ENCODE data around the gene PTDSS2.
A peak's percentile ranks its signal among the peaks of the same experiment; 100 is the strongest.

The PTDSS2 gene

DNA sequence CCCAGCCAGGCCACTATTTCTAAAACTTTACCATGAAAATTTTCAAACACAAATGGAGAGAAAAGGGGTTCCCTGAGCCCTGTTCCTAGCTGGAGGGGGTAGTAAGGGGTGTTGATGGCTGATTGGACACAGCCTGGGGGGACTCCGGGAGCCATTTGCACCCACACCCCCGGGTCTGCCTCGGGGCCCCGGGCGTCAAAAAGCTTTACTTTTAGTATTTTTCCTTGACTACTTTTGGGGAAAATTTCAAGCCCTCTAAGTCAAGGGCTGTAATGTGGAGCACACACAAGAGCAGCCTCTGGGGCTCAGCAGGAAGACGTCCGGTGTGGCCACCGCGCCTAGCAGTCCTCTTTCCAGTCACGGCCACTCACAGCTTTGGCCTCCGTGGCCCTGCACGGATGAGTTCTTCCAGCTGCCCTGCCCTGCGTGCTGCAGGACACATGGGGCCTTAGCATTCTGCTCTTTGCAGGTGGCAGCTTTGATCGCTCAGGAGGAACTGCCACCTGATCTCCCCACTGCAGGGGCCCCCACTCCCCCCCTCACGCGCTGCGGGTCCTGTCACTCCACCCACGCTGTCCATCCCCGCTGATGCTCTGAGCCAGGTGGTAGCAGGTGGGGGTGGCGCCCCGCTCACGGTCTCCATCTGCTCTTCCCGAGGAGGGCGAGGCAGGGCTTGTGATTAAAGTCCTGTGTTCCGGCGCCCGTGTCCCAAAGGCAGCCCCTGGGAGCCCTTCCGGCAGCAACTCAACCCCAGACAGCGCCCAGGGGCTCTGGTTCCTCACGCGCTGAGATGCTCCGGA, 42.5 kb downstream of the PTDSS2 start:
- no peak for DNase-seq (ENCODE audit: low read depth)

DNA sequence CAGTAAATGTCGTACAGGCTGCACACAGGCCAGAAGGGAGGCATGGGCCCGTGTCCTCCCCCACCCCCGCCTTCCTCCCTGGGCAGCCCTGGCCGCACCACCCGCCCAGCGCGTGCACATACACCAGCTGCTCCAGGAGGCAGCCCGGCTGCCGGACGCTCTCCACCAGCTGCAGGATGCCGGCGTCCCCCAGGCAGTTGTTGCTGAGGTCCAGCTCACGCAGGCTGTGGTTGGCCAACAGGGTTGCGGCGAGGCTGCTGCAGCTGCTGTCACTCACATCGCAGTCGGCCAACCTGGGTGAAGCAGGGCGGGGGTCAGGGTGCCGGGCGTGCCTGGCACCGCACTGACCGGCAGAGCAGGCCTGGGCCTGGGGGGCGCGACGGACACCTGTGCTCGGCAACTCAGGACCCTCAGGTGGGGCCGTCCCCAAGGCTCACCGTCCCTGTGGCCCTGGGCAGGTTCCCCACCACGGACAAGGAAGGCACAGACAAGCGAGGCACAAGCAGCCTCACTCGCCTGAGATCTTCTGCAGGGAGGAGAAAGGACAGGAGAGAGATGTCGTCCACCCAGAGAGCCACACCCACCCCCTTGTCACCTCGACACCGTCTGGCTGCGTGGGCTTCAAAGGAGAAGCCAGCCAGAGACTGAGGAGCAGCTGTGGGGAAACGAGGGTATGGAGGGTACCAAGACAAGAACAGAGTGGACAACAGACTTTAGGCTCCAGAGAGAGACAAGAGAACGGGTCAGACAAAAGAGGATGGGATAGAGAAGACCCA, 44.9 kb downstream of the PTDSS2 start:
- no peak for DNase-seq (ENCODE audit: low read depth)

DNA sequence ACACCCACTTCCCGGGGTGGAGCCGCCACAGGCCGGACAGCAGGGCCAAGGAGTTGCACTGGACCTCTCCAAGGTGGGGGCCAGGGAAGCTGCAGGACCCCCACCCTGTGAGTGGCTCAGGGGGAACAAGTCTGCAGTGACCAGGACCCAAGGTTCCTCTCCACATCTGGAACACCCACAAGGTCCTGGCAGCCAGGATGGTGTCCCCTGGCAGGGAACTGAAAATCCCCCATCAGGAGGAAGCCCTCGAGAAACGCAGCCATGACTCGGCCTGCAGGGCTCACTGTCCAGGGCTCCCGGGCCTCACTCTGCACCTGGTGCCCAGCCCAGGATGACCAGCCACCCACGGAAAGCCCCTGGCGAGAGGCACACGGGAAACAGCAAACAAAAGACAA, 45.5 kb downstream of the PTDSS2 start:
- no peak for DNase-seq (ENCODE audit: low read depth)

DNA sequence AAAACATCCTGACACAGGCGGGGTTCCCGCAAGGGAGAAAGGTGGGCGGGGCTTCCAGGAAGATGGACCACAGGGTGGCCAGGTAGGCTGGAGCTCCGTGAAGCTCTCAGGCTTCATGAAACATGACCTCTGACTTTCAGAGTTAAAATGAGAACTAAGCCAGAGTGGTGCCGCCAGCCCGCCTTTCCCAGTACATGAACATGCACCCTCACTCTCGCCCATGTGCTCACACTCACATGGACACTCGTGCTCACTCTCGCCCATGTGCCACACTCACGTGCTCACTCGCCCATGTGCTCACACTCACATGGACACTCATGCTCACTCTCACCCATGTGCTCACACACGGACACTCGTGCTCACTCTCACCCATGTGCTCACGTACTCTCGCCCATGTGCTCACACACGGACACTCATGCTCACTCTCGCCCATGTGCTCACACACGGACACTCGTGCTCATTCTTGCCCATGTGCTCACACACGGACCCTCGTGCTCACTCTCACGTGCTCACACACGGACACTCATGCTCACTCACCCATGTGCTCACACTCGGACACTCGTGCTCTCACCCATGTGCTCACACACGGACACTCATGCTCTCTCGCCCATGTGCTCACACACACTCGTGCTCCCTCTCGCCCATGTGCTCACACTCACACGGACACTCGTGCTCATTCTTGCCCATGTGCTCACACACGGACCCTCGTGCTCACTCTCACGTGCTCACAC, 46.9 kb downstream of the PTDSS2 start:
- DNase-seq (ENCODE audit: low read depth): no peak

DNA sequence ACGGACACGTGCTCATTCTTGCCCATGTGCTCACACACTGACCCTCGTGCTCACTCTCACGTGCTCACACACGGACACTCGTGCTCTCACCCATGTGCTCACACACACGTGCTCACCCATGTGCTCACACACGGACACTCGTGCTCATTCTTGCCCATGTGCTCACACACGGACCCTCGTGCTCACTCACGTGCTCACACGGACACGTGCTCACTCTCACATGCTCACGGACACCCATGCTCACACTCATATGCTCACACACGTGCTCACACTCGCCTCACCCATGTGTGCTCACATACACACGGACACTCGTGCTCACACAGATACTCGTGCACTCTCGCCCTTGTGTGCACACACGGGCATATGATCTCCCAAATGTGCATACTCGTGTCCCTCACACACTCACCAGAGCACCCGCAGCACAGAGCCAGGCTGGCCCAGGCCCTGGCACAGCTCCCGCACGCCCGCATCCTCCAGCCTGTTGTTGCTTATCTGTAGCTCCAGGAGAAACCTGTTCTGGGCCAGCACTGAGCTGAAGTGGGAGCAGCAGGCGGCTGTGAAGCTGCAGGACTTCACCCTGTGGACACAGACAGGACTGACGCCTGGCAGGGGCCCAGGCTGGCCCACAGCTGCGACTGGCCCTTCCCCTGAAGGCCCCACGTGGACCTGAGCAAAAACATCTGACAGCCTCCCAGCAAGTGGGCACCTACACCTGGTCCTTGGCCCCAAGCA, 47.7 kb downstream of the PTDSS2 start:
- DNase-seq (ENCODE audit: low read depth): no peak

DNA sequence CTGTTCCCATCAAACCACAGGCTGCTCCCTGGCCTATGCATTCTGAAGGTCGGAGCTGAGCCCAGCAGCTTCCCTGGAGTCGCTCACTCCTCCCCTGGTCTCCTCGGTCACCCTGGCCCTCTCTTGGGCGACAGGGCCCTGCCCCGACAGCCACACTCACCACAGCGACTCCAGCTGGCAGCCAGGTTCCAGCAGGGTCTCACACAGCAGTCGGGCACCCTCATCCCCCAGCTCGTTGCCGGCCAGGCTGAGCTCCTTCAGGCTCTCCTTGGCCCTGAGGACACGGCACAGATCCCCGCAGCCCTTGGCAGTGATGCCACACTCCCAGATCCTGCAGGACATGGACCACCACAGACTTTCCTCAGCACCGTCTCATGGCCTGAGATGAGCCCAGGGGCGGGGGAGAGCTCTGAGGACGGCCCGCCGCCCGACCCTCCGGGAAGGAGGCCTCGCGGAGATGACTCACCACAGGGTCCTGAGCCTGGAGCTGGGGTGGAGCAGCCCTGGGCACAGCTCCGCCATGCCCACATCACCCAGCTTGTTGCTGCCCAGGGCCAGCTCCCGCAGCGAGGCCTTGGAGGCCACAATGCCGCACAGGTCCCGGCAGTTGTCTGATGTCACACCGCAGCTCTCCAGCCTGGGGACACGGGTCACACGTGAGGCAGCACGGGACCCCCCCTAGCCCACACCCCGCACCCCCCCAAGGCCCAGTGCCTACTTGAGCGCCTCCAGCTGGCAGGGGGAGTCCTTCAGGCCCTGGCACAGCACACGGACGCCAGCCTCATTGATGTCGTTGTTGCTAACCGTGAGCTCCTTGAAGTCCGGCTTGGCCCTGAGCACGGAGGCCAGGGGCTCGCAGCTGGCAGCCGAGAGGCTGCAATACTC, 48.5 kb downstream of the PTDSS2 start:
- no peak for DNase-seq (ENCODE audit: low read depth)

DNA sequence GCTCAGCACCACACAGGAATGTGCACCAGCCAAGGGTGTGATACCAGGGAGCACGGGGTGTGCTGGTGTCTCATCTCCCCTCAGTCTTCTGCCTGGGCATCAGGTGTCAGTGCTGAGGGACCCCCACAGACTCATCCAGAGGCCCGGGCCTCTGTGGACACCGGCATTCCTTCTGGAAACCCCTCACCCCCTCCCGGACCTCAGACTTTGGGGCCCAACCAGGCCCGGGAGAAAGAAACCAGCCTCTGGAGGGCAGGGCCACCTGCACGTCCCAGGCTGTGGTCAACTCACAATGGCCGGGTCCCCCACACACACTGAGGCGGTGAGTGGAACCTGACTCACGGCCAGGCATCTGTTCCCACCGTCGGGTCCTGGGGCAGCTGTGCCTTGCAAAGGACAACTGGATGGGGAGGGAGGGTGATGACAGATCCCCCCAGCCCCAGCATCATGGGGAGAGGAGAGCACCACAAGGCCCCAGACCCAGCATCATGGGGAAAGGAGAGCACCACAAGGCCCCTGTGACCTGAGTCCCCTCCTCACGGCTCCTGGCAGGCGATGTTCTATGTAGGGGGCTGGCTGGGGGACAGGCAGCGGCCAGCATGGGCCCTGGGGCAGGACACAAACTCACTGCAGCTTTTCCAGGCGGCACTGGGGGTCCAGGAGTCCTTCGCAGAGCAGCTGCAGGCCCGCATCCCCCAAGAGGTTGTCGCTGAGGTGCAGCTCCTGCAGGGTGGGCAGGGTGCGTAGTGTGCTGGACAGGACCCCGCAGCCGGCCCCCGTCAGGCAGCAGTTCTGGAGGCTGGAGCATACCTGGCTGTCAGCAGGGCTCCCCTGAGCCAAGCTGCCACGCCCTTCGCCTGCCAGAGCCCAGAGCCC, 49.4 kb downstream of the PTDSS2 start:
- DNase-seq (ENCODE audit: low read depth): no peak

DNA sequence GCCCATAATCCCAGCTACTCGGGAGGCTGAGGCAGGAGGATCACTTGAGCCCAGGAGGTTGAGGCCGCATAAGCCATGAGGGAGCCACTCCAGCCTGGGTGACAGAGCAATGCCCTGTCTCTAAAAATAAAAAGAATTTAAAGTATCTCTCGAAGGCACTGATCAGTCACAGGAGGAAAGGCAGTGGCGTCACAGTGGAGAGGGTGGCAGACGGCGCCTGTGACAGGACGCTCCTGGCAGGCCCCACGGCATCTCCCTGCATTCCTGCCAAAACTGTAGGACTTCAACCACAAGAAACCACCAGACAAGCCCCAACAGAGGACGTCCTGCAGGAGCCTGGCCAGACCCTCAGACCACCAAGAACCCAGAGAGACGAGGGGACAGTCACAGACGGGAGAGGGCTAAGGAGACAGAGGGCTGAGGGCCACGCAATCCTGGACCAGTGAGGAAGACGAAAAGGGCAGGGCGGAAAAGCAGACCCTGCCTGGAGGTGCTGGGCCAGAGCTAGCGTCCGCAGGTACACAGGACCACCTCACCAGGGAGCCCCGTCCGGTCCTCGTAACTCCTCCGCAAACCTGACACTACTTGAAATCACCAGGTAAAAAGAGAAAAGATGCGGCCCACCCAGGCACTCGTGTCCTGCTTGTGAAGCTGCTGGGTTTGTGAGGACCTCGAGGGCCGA, 51.1 kb downstream of the PTDSS2 start:
- no peak for DNase-seq (ENCODE audit: low read depth)

DNA sequence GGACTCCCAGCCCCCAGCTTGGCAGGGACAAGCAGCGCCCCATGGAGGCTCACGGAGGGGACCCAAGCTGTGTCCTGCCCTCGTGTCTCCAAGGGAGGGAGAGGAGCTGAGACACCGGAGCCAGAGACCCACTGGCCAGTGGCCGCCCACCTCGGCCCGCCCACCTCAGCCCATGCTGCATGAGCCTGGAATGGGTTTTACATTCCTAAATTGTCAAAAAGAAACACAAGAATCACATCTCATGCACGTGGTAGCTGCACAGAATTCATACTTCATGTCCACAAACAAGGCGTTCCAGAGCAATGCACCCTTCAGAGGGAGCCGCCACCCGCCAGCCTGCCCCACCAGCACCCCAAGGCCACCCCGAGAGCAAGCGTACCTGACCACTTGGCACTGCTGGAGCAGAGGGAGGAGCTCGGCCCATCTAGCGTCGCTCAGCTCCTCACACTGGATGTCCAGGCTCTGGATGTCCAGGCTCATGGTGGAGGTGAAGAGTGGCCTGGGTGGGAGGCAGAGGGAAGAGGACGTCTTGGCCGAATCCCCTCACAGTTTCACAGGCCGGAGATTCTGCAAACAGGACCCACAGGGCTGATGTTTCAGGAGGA, 51.7 kb downstream of the PTDSS2 start:
- no peak for DNase-seq (ENCODE audit: low read depth)

DNA sequence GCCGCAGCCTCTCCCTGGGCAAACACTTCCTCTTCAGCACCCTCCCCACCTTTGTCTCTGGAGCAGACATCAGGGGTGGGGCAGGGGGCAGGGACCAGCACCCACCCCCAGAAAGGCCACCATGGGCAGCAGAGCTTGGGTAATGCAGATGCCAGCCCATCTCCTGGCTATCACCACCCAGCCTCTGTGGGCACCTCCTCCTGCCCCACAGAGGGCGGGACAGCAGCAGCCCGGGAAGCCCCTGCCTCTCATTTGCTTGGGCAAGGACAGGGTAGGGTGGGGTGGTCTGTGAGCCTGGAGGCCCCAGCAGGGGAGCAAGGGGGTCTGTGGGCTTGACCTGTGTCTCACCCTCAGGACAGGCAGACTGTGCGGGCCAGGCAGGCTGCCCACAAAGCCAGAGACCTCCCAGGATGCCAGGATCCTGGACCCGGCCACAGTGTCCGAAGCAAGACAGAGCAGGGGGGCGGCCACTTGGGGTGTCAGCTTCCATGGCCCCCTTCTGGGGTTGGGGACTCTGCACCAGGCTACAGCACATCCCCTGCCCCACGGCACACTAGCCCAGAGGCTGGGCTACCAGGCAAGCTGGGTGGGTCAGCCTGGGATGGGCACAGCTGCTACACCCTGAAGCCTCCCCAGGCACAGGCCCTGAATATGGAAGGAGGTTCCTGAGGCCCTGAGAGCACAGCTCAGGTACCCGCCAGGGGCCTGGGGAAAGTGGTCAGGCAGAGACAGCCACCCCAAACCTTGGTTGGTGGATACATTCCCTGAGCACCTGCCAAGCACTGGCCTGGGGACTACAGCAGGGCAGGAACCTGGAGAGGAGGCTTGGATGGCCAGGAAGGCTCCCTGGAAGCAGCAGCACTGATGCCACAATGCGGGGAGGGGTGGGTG, 52.5 kb downstream of the PTDSS2 start:
- DNase-seq (ENCODE audit: low read depth): no peak

DNA sequence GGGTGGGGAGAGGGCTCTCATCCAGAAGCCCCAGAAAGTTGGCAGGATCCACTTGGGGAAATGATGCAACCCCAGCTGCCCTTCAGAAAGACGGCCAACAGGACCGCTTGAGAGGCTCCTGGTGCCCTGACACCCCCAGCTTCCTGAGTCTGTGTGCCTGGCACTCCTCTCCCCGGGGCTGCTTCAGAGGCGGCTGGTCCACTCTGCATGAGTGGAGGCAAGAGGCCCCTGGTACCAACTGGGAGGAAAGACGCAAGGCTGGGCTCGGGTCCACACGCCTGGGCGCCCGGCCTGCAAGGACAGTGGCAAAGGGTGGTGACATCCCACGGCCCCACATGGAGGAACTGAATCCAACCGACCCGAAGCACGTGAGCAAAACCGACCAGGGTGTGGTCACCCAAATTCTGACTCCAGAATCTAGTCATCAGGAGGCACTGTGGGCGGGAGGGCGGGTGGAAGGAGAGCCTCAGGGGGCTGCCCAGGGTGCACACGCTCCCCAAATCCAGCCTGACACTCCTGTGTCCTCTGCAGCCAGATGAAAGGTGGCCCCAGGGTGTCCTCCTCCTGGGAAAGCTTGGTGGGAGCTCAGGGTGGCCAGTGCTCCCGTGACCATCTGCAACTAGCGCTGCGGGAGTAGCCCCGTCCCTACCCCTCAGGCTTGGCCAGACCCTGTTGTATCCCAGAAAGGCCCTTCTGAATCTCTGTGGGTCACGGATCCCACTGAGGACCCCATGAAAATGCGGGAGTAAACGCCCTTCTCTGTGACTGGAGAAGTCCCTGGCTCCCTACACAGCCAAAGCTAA, 53.3 kb downstream of the PTDSS2 start:
- peak; percentile 85 for DNase-seq (ENCODE audit: low read depth)

DNA sequence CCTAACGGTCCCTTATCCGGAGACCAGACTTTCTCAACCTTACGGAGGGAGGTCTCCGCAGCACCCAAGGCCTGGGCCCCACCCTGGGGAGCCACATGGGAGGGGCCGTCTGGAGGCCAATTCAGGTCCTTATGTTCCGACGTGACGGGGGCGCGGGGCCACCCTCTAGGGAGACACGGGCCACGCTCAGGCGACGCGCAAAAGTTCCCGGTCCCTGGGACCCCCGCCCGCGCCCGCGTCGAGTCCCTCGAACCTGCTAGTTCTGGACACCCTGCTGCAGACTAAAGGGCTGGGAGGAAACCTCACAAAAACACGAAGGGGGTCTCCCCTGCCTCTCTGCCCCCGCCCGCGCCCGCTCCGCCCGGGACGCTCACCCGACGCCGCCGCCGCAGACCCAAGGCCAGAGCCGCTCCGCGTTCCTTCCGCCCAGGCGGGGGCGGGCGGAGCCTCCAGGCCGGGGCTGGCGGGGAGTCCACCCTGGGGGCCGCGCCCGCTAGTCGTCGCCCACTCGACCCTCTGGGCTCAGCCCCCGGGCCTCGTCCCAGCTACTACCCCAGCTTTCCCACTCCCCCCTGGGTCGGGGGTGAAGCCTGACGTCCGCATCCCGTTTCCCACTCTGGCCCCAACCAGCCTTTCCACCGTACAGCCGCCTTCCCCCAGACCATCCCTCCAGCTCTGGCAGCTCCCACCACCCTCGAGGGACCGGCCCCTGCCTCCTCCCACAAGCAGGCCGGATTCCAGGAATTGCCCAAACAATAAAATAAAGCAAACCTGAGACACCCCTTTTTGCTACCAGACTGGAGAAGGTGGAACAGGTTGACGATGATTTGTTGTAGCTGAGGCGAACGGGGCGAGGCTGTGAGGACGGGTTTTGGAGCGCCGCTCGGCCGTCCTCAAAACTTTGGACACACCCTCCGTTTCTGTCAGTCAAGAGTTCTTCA, 54.2 kb downstream of the PTDSS2 start:
- peak; percentile 75 for DNase-seq (ENCODE audit: low read depth)

DNA sequence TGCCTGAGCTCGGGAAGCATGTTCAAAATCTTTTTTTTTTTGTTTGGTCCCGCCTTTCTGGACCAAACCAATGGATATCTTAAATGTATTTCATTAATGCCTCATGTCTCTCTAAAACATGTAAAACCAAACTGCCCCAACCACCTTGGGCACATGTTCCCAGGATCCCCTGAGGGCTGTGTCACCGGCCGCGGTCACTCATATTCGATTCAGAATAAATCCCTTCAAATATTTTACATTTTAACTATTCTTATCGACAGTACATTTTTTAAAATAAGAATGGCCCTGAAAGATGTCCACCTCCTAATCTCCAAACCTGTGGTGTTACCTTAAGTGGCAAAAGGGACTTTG, 54.9 kb downstream of the PTDSS2 start:
- DNase-seq (ENCODE audit: low read depth): no peak

DNA sequence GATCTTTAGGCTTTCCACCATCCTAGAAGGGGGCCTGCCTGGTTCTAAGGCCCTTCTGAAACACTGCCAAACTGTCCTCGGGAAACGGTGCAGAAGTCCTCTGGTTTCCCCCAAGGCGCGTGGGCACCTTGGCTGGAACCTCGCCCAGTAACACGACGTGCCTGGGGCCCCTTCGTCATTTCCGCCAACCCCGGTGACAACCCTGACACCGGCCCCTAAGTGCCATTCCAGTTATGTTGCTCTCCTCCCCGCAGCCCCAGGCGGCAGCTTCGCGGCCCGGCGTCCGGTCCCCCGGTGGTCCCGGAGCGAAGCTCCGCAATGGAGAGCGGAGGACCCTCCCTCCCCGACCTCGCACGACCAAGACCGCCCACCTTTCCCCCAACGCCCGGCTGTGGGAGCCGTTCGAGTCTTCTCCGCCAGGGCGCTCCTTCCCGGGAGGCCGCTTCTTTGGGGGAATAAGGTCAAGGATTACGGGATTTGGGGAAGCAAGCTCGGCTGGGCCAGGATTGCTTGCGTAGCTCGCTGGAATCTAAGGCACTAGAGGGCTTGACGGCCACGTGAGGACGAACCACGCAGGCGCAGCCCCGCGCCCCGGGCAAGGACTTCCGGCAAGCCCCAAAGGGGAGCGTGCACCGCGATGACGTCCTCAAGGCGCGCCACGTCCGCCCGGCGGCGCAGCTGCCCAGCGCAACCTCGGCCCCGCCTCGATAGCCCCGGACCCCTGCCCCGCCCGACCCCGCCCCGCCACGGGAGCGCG, 56.3 kb downstream of the PTDSS2 start:
- peak; percentile 99 for DNase-seq (ENCODE audit: low read depth)

DNA sequence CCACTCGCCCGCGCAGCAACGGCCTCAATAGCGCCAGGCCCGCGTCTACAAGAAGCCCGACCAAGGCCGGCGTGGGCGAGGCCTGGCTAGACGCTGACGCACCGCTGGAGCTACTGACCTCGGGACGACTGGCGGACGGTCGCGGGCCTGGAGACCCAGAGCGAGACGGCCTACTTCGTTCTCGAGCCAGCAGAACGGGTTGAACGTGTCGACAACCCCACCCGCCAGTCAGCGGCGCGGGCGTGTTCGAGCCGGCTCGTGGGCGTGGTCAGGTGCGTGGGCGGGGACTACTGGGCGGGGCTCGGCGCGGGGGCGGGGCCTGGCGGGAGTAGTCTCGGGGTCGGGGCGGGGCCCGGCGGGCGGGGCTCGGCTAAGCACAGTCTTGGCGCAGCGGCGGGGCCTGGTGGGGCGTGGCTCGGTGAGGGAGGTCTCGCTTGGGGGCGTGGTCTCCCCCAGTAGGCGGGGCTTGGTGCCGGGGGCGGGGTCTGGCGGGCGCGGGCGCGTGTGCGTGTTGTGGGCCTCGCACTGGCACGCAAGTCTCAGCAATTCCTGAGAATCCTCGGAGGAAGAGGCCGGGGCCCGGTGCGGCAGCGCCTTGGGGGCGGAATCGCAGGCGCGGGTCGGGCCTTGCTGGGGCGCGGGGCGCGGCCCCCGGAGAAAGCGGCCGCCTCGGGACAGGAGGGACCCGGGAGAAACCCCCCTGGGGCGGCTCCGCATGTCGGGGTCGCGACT, 57.1 kb downstream of the PTDSS2 start, which contains the start of gene RNH1:
TSS of gene RNH1 (minus strand) at position 248 of the 732 bp plus-strand sequence. CDS start 5,080 bp downstream, outside the sequence.
- peak; percentile 95 for DNase-seq (ENCODE audit: low read depth)

All from fibroblast of gingiva (primary cell).